Smooth muscle cell (in vitro differentiated cells): ENCODE results near the gene ADIPOR2. TPM values are rescaled to one million over a fixed set of nuclear protein-coding genes. Genes with fewer than 3 reads are reported as not detected.

ENCODE experiments used
- DNase-seq: peaks from one replicate; lab custom pipeline; 2025; ENCODE audit not compliant: unreplicated experiment; lab: John Stamatoyannopoulos, UW
- H2AFZ ChIP-seq: fragments of 200-600 bp; sonication (generic); 2 replicates; pipeline ENCODE4 v1.6.0; 2016; ENCODE audit warnings: antibody characterized with exemption, low read depth, mild to moderate bottlenecking
- H3F3A ChIP-seq: fragments of 200-600 bp; sonication (generic); 2 replicates; pipeline ENCODE4 v1.6.0; 2017; ENCODE audit warnings: antibody characterized with exemption, low read depth
- H3K27ac ChIP-seq: fragments of 200-600 bp; sonication (generic); 2 replicates; pipeline ENCODE4 v1.5.1; 2016; ENCODE audit warnings: low read depth, mild to moderate bottlenecking
- H3K27me3 ChIP-seq: fragments of 200-600 bp; sonication (generic); 2 replicates; pipeline ENCODE4 v1.6.1; 2016; ENCODE audit warnings: low read depth, mild to moderate bottlenecking
- H3K36me3 ChIP-seq: fragments of 200-600 bp; sonication (generic); 2 replicates; pipeline ENCODE4 v1.5.1; 2016; ENCODE audit warnings: low read depth
- H3K4me1 ChIP-seq: fragments of 200-600 bp; sonication (generic); 2 replicates; pipeline ENCODE4 v1.5.1; 2016; ENCODE audit warnings: low read depth
- H3K4me2 ChIP-seq: fragments of 200-600 bp; sonication (generic); 2 replicates; pipeline ENCODE4 v1.6.0; 2016; ENCODE audit warnings: mild to moderate bottlenecking
- H3K4me3 ChIP-seq: fragments of 200-600 bp; sonication (generic); 2 replicates; pipeline ENCODE4 v1.5.1; 2016; ENCODE audit warnings: mild to moderate bottlenecking
- H3K79me2 ChIP-seq: fragments of 200-600 bp; sonication (generic); 2 replicates; pipeline ENCODE4 v1.6.0; 2016; ENCODE audit warnings: low read depth, mild to moderate bottlenecking
- H3K9ac ChIP-seq: fragments of 200-600 bp; sonication (generic); 2 replicates; pipeline ENCODE4 v1.6.0; 2016; ENCODE audit warnings: low read depth
- H3K9me3 ChIP-seq: fragments of 200-600 bp; sonication (generic); replicated peaks from 2 replicates; pipeline ENCODE4 v1.5.1; 2016; ENCODE audit warnings: low read depth
- H4K20me1 ChIP-seq: fragments of 200-600 bp; sonication (generic); 2 replicates; pipeline ENCODE4 v1.6.0; 2016; ENCODE audit warnings: low read depth
- CTCF ChIP-seq: fragments of 200-600 bp; sonication (generic); IDR thresholded peaks from 2 replicates; pipeline ENCODE4 v1.5.1; 2017; ENCODE audit warnings: borderline replicate concordance, mild to moderate bottlenecking, antibody characterized with exemption; ENCODE audit not compliant: insufficient read depth, poor library complexity, severe bottlenecking
- WGBS: methylation state at CpG from one replicate; pipeline ENCODE4 v1.1.7; 2016; ENCODE audit warnings: low lambda C conversion rate; 5-methylcytosine and 5-hydroxymethylcytosine counted together
- polyA plus RNA-seq: library from polyadenylated mRNA; unstranded; fragments of >200 nt; fragmentation: Nextera tagmentation; extraction: Ambion mirVana; gene quantifications from 2 replicates; pipeline ENCODE4 v1.2.1, GENCODE V29; 2016
- total RNA-seq: library from RNA; depleted of rRNA; stranded (reverse); fragments of >200 nt; gene quantifications from 2 replicates; pipeline ENCODE4 v1.2.3, GENCODE V29; 2014

Gene ADIPOR2
- total and polyA plus RNA-seq, 2 experiments from 2014 or later, result 7.0 to 34.1 TPM

GRCh38 chr12:1662761-1663439 is 28.0 kb upstream of the ADIPOR2 start:
- Histone ChIP-seq H3K79me2 (no peaks in the 10 kb centered on the region), H3K9me3 (no peaks in the 10 kb centered on the region), H3K27ac (no peak overlapping the region), H3F3A (peaks cover 23% of the 10 kb centered on the region), H3K4me1 (no peaks in the 10 kb centered on the region), H3K36me3 (no peaks in the 10 kb centered on the region), H3K9ac (no peak overlapping the region), H3K4me3 (peak overlapping the region; percentile 34), H2AFZ (no peak overlapping the region), H3K4me2 (peak overlapping the region; percentile 73), H3K27me3 (peaks cover 9% of the 10 kb centered on the region), H4K20me1 (no peaks in the 10 kb centered on the region)
- TF ChIP-seq CTCF, result peak; percentile 34
- no peak for DNase-seq
- 6% methylated on average over 44 of the region's 46 CpGs for WGBS

GRCh38 chr12:1663440-1664132 is 27.3 kb upstream of the ADIPOR2 start:
- Histone ChIP-seq H3K4me3 (no peak overlapping the region), H3K4me1 (peaks cover 2% of the 10 kb centered on the region), H3K79me2 (no peaks in the 10 kb centered on the region), H3K4me2 (no peak overlapping the region), H3K27me3 (peaks cover 9% of the 10 kb centered on the region), H3K9ac (no peak overlapping the region), H3K36me3 (no peaks in the 10 kb centered on the region), H2AFZ (no peak overlapping the region), H3F3A (peaks cover 17% of the 10 kb centered on the region), H4K20me1 (no peaks in the 10 kb centered on the region), H3K27ac (no peak overlapping the region), H3K9me3 (no peaks in the 10 kb centered on the region)
- no peak for TF ChIP-seq CTCF
- 79% methylated on average over 11 of the region's 11 CpGs for WGBS
- no peak for DNase-seq

GRCh38 chr12:1665366-1665765 is 25.5 kb upstream of the ADIPOR2 start:
- Histone ChIP-seq H3K27me3 (peaks cover 9% of the 10 kb centered on the region), H3K4me3 (no peak overlapping the region), H3K9ac (no peak overlapping the region), H3K79me2 (no peaks in the 10 kb centered on the region), H3F3A (peaks cover 5% of the 10 kb centered on the region), H3K4me2 (no peak overlapping the region), H4K20me1 (no peaks in the 10 kb centered on the region), H3K4me1 (peaks cover 6% of the 10 kb centered on the region), H2AFZ (no peak overlapping the region), H3K9me3 (no peaks in the 10 kb centered on the region), H3K36me3 (no peaks in the 10 kb centered on the region), H3K27ac (no peak overlapping the region)
- 97% methylated on average over 2 of the region's 2 CpGs for whole genome bisulfite sequencing
- no peak for TF ChIP-seq CTCF
- DNase-seq, result no peak
